GM15510 (cell line): ENCODE measurements around the gene INAVA.

Source experiments
- POLR2A ChIP-seq: IDR thresholded peaks from 3 replicates; pipeline ENCODE4 v1.6.1; 2011; ENCODE audit warnings: borderline replicate concordance; ENCODE audit not compliant: insufficient read length; ENCODE audit errors: extremely low read depth

Gene INAVA

GRCh38 chr1:200872446-200873115 lies 22.1 kb upstream of the INAVA start, which contains the start of gene GPR25:
TSS of gene GPR25 (plus strand) at chr1:200872981. CDS start at chr1:200873038, 57 bp downstream.
- TF ChIP-seq POLR2A = no peak

- no peak for TF ChIP-seq POLR2A
Observed at GRCh38 chr1:200873116-200873670, 21.5 kb upstream of the INAVA start.

- TF ChIP-seq POLR2A = no peak
Observed at GRCh38 chr1:200873671-200874397, 20.9 kb upstream of the INAVA start.

DNA sequence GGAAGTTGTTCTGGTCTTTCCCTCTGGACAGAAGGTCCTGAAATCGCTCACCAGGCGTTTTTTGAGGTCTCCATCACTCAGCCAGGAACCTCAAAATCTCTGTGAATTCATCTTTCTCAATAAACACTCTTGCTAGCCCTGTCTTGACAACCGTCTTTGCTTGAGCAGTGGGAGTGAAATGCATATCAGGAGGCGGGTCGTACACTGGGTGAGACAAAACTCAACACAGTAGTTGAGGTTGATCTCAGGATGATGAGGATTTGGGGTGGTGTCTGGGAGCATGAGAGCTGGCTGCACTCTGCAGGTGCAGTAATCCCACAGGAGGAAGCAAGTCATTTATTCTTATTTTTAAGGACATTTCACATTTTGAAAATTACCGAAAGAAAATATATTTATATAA lies 20.0 kb upstream of the INAVA start:
- no peak for TF ChIP-seq POLR2A

GRCh38 chr1:200875416-200875815 lies 19.3 kb upstream of the INAVA start:
- no peak for TF ChIP-seq POLR2A

DNA sequence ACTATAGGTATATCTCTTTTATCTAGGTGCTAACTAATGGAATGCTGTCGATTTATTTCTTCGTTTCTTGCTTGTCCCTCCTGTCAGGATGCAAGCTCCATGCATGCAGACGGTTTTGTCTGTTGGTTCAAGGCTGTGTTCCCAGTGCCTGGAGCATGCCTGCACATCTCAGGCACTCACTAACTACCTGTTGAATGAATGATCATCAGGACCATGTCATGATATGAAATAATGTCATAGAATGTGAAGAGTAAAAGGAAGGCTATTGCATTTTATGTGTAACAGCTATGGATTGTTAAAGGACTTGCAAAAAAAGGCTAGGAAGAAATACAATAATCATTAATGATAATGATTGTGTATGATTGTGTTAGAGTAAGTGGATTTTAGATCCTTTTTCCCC lies 17.7 kb upstream of the INAVA start:
- TF ChIP-seq POLR2A = no peak

DNA sequence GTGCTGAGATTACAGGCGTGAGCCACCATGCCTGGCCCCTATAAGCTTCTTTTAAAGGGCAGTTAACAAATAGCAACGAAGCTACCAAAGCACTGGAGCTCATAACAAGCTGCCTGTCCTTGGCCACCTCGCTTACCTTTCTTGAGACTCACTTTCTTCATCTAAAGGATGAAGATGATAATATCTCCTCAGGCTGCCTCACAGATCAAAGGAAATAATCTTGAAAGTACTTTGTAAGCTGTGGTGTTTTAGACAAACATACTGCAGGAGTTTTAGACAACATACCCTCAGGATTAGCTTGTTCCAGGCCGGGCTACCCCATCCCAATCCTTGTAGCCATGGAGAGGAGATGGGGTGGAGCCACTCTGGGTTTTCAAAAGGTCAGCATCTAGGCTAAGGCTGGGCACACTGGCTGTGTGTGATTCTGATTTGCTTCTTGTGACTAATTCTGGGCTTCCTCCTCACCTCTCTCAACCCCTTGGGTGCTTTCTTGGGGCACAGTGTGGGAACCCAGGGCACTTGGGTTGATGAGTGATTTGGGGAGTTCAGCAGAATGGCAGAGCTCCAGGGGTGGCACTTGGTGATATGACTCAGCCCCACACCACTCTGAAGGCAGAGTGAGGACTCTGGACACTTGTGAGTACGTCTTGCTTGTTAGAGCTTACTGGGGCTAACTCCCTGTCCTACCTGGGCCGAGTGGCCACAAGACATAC lies 16.7 kb upstream of the INAVA start:
- no peak for TF ChIP-seq POLR2A

DNA sequence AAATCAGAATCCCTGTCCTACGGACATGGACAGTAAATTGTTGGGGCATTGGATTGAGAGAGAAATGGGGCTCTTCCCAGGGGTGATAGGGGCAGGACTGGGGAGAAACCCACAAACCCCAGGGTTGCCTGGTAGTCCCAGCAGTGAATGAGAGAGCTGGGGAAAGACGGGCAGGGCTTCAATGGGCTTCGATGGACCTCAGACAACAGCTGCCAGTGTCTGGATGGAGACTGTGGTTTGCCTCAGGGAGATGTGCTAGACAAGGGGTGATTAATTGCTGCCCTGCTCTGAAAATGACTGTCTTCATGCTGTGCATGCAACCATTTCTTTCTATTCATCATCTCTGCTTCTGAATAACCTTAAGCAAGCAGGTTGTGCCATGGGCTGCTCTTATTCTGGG lies 14.5 kb upstream of the INAVA start:
- no peak for TF ChIP-seq POLR2A

DNA sequence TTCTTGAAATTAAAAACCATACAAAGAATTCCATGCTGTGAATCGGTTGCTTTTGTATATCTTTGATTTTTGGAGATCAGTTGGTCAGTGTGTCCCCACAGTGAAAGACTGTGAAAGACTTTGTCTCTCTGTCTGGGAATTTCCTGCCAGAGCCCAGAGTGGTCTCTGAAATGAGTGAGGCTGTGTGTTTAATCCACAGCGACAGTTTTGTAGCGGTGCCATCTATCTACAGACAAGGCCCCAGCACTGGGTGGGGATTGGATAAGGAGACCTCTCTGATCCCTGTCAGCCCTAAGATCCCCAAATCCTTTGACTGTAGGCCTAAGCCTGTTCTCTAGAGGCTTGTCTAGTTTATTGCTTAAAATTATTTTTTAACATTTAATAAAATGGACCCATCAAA lies 11.6 kb upstream of the INAVA start:
- TF ChIP-seq POLR2A = no peak

DNA sequence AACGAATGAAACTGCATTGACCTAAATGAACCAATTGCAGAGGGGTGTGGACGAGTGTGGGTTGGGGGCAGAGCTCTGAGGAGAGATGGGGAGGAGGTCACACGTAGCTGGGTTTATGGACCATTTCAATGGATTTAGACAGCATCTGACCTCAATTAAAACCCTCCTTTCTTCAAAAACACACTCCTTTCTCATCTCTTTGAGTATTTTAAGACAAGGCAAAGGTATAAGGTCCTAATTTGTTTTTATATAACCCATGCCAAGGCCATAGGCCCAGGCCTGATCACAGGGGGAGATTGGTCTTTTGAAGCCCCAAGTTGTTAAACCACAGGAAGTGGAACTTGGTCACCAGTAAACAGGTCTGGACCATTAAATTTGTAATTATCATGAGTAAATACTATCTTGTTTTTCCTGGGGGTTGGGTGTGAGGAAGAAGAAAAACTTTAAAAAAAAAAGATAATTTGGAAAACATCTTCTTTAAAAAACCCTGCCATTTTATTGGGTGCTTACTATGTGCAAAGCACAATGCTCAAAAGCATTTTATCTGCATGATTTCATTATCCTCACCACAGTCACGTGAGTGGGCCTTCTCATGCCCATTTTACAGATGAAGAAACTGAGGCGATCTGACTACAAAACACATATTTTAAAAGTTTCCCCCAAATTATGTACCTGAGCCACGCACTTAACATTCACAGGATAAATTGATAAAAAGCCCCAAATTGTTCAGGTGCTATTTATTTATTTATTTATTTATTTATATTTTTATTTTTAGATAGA lies 8.9 kb upstream of the INAVA start:
- TF ChIP-seq POLR2A = no peak

DNA sequence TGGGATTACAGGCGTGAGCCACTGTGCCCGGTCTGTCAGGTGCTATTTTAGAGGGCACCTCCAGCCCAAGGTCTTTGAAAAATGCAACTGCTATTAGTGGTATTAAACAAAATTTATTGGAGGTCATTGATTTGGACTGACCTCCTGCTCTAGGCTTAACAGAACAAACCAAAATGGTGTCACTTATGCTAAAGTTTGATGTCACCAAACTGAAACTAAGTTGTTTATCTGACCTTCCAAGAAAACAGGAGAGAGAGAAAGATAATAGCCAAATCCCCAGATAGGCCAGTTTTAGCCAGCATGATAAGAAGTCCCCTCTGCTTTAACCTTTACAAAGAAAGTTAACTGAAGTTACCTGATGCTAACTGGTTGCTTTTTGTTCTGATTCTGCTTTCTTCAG lies 8.1 kb upstream of the INAVA start:
- no peak for TF ChIP-seq POLR2A

- no peak for TF ChIP-seq POLR2A
Observed at GRCh38 chr1:200887036-200887435, 7.7 kb upstream of the INAVA start.

- TF ChIP-seq POLR2A = no peak
Observed at GRCh38 chr1:200887772-200888348, 6.8 kb upstream of the INAVA start.

DNA sequence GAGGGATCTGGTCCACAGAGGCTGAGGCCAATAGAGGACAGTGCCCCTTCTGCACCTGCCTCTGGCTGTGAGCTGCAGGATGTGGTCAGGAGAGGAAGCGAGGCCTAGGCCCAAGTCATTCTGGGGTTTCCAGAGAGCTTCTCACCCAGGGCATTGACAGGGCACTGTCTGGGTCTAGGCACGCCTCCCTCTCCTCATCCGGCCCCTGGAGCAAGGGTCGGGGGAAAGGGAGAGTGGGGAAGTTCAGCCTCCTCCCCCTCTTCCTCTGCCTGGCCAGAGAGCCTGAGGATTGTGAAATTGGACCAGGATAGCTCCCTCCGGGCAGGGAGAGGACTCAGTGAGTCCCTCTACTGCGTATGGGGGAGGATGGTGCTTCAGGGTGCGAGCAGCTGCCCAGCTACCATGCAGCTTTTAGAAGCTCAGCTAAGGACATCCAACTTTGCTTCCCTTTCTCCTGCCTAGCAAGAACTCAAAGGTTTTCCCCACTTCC lies 6.3 kb upstream of the INAVA start:
- TF ChIP-seq POLR2A = peak; percentile 62
